GM12878 (cell line): ENCODE results near the gene PAX5.
"Not testable (repeated sequence)": the region's sequence is repeated elsewhere in the genome, so short reads cannot be mapped to it uniquely, and the experiment has no call there.

Source experiments
- KLF5 ChIP-seq: fragments of 450-650 bp; IDR thresholded peaks from 2 replicates; pipeline ENCODE4 v1.6.1; 2014; ENCODE audit warnings: mild to moderate bottlenecking; ENCODE audit not compliant: partially characterized antibody
- TF ChIP-seq, protein P1 (sequence below): IDR thresholded peaks from 2 replicates; pipeline ENCODE4 v1.6.1; 2011; ENCODE audit warnings: borderline replicate concordance, low read depth, mild to moderate bottlenecking, moderate library complexity, low read length; ENCODE audit not compliant: insufficient read depth, poor library complexity, severe bottlenecking
- TF ChIP-seq, protein P2 (sequence below), 3 experiments: IDR thresholded peaks in 2 of 3; conservative IDR thresholded peaks in 1 of 3; 2 replicates each; pipeline ENCODE4 v1.5.1; 2011; ENCODE audit warnings: low read depth in 3 of 3, low read length in 3 of 3, mild to moderate bottlenecking in 3 of 3, control low read depth in 2 of 3, moderate library complexity in 2 of 3, inconsistent platforms in 1 of 3, mixed read lengths in 1 of 3; ENCODE audit not compliant: control insufficient read depth in 2 of 3, insufficient read depth in 1 of 3; ENCODE audit errors: extremely low read depth in 1 of 3

DNA sequence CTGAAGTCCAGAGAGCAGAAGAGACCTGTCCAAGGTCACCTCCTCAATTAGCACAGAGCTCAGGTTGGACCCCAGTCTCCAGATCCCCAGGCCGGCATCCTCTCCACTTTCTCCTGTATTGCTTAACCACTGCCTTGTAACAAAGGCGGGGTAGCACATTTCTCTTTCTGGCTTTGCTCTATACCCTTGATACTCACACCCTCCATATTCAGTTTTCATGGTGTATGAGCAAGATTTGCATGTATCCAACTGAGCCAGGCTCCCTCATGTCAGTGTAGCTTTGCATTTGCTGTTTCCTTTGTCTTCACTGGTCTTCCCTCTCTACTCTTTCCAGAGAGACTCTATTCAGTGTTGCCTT lies 20.3 kb upstream of the PAX5 start:
- TF ChIP-seq, protein P1, sequence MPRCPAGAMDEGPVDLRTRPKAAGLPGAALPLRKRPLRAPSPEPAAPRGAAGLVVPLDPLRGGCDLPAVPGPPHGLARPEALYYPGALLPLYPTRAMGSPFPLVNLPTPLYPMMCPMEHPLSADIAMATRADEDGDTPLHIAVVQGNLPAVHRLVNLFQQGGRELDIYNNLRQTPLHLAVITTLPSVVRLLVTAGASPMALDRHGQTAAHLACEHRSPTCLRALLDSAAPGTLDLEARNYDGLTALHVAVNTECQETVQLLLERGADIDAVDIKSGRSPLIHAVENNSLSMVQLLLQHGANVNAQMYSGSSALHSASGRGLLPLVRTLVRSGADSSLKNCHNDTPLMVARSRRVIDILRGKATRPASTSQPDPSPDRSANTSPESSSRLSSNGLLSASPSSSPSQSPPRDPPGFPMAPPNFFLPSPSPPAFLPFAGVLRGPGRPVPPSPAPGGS, result not testable (repeated sequence)
- not testable (repeated sequence) for TF ChIP-seq KLF5
- TF ChIP-seq, protein P2, sequence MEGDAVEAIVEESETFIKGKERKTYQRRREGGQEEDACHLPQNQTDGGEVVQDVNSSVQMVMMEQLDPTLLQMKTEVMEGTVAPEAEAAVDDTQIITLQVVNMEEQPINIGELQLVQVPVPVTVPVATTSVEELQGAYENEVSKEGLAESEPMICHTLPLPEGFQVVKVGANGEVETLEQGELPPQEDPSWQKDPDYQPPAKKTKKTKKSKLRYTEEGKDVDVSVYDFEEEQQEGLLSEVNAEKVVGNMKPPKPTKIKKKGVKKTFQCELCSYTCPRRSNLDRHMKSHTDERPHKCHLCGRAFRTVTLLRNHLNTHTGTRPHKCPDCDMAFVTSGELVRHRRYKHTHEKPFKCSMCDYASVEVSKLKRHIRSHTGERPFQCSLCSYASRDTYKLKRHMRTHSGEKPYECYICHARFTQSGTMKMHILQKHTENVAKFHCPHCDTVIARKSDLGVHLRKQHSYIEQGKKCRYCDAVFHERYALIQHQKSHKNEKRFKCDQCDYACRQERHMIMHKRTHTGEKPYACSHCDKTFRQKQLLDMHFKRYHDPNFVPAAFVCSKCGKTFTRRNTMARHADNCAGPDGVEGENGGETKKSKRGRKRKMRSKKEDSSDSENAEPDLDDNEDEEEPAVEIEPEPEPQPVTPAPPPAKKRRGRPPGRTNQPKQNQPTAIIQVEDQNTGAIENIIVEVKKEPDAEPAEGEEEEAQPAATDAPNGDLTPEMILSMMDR (IDR thresholded peaks at IDR 0.05 in 2 of 3, conservative IDR thresholded peaks at IDR 0.05 in 1 of 3; ENCODE audit: control insufficient read depth in 2 of 3, extremely low read depth in 1 of 3, insufficient read depth in 1 of 3, low read depth in 3 of 3, low read length in 3 of 3), result not testable (repeated sequence)
